ENCODE results near the gene IFIT5. TPM values are rescaled to one million over a fixed set of nuclear protein-coding genes. Genes with fewer than 3 reads are reported as not detected.

IFIT5 gene
- total RNA-seq, 4 donors from 2014 or later: 6.9 to 32.8 (median 17.3) TPM

DNA sequence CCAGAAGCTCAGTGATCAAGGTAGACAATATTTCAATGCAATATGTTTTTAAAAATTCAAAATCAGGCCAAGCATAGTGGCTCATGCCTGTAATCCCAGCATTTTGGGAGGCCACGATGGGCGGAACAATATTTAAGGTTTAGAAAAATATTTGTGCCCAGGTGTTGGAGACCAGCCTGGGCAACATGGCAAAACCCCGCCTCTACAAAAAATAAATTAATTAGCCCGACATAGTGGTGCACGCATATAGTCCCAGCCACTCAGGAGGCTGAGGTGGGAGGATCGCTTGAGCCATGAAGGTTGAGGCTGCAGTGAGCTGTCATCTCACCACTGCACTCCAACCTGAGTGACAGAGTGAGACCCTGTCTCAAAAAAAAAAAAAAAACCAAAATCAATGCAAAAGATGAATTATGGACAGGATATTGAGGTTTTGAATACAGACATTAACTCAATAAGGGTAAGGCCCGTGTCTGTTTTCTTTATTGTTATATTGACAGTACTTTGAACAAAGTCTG lies 913 bp upstream of the IFIT5 start:
- ATAC-seq (ENCODE audit: low FRiP score): no peak
- TF ChIP-seq, protein P1, sequence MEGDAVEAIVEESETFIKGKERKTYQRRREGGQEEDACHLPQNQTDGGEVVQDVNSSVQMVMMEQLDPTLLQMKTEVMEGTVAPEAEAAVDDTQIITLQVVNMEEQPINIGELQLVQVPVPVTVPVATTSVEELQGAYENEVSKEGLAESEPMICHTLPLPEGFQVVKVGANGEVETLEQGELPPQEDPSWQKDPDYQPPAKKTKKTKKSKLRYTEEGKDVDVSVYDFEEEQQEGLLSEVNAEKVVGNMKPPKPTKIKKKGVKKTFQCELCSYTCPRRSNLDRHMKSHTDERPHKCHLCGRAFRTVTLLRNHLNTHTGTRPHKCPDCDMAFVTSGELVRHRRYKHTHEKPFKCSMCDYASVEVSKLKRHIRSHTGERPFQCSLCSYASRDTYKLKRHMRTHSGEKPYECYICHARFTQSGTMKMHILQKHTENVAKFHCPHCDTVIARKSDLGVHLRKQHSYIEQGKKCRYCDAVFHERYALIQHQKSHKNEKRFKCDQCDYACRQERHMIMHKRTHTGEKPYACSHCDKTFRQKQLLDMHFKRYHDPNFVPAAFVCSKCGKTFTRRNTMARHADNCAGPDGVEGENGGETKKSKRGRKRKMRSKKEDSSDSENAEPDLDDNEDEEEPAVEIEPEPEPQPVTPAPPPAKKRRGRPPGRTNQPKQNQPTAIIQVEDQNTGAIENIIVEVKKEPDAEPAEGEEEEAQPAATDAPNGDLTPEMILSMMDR (IDR thresholded peaks at IDR 0.05): no peak

DNA sequence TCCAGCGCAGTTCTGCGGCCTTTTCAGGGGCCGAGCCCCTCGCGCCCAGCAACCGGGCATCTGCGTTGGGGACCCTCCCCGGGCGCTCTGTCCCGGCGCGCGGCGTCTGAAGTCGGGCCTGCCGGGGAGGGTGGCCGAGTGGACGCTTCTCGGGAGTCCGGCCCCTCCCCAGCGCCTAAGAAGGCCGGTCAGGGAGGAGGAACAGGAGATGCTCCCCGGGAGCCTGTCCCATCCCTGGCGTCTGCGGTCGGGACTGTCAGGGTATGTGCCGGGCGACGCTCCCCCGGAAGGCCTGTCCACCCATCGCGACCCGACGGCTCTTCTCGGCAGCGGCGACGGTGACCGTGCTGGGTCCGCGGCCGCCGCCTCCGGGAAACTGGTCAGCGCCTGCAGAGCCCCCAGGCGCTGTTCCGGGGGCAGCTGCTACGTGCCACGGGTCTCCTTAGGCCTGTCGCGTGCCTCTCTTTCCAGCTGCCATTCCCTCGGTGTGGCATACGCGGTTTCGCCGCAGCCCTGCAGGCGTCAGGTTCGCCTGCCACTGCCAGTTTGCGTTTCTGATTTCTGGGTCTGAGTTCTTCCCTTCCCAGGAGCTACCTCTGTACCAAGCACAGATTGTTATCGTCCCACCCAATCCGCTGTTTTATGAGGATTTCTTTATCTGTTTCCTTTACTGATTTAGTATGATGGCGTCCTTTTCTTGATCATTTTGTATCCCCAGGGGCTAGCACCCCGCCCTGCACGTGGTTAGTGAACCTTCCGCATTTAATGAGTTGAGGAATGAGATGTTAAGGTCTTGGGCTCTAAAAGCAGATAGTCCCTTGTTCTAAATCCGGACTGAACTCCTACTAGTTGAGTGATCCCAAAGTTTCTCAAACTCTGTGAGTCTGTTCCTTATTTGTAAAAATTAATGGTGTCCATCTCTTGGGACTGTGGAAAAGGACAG lies 782 bp downstream of the IFIT5 start:
- ATAC-seq (ENCODE audit: low FRiP score): peak; percentile 74
- TF ChIP-seq, protein P1 (IDR thresholded peaks at IDR 0.05): no peak
- no peak for DNase-seq (ENCODE audit: low spot score)

More for the DNA sequence above, 913 bp upstream of the IFIT5 start:
- no peak for DNase-seq (ENCODE audit: low spot score)

DNA sequence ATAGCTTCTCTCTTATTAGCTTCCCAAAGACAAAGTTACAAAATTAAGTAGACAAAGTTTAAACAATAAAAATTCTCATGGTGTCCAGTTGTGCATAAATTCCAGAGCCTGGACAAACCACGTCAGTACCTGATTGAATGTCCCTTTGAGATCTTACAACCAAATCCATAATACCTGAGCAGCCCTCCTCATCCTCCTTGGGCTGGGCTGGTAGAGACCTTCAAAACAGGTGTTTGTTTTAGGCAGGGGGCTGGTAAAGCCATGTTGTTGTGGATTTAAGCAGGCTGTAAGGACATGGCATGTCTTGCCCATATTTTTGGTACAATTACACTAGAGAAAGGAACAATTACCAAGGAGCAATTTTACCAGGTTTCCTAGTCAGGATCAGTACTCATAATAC lies 2.1 kb downstream of the IFIT5 start:
- TF ChIP-seq, protein P1 (IDR thresholded peaks at IDR 0.05): no peak
- DNase-seq (ENCODE audit: low spot score): no peak

DNA sequence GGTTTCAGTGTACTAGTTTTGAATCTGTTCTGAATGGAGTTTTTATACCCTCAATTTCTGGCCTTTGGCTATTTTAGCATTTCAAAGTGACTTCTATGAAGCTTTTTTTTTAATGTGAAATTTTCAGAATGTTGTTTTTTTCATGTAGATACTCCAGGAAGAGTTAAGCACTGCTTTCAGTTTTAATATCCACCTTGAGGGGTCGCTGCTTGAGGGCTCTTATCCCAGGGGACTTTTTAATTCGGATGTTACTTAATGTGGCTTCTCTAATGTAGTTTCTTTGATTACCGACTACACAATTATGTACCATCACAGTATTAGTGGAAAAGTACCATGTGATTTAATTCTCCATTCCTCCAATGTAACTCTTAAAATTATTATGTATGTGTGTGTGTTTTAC lies 5.2 kb downstream of the IFIT5 start:
- DNase-seq (ENCODE audit: low spot score): no peak
- no peak for ATAC-seq (ENCODE audit: low FRiP score)
- TF ChIP-seq, protein P1 (IDR thresholded peaks at IDR 0.05): no peak

More for the DNA sequence above, 2.1 kb downstream of the IFIT5 start:
- ATAC-seq (ENCODE audit: low FRiP score): no peak

DNA sequence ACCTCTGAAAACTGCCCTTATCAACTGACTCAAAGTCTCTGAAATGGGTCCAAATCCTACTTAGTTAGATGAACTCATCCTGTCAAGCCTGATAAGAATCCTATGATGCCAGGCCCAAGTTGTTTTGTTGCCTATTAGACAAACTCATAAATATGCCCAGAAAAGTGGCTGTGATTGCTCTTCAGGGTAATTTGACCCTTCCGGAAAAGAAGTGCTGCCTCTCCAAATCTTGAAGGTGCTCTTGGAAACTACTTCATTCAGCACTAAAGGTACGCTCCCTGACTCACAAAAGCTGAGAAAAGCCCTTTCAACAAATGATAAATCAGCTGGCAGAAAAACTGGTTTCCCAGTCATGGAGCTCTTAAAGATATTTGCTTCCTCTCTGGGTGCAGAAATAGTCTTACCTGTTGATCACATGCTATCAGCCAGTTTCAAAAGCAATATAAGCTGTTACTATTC lies 6.7 kb downstream of the IFIT5 start:
- ATAC-seq (ENCODE audit: low FRiP score) (peak; percentile 43), DNase-seq (ENCODE audit: low spot score) (no peak)
- TF ChIP-seq, protein P1 (IDR thresholded peaks at IDR 0.05): no peak

DNA sequence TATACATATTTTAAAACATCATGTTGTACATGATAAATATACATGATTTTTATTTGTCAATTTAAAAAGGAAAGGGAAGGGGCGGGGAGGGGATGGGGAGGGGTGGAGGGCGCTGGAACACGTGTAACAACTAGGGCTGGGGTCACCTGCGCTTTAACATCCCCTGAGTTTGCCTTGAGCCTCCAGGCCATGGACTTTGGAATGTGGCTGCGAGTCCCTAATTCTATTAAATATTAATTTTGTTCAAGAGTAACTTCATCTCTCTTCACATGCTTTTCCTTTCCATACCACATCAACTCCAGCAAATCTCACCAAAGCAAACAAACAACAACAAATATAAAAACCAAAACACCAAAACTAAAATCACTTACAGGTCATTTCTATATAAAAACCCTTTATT lies 10.6 kb downstream of the IFIT5 start:
- ATAC-seq (ENCODE audit: low FRiP score) (no peak), DNase-seq (ENCODE audit: low spot score) (no peak)
- TF ChIP-seq, protein P1 (IDR thresholded peaks at IDR 0.05): no peak
